Measurements from ENCODE around the gene C1orf226.
"Not testable (repeated sequence)": the region's sequence is repeated elsewhere in the genome, so short reads cannot be mapped to it uniquely, and the experiment has no call there.

Gene C1orf226

DNA sequence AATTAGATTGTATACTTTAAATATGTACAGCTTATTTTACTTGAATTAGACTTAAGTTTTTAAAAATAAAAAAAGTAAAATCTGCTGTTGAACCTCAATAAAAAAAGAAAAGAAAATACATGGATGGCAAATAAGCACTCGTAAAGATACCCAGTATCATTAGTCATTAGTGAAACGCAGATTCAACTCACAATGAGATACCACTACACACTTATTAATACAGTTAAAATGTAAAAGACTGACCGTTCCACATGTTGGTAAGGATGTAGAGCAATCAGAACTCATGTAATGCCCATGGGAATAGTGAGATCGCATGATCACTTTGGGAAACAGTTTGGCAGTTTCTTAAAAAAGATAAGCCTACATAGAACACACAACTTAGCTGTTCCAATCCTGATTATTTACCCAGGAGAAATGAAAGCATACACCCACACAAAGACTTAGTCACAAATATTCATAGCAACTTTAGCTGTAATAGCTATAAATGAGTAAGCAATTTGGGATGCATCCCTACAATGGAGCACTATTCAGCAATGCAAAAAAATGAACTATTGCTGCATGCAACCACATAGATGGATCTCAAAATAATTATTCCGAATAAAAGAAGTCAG lies 23.1 kb downstream of the C1orf226 start:
- in situ Hi-C loops (cut with HindIII; ENCODE audit: low sequenced_read_pairs), result no loop called here

DNA sequence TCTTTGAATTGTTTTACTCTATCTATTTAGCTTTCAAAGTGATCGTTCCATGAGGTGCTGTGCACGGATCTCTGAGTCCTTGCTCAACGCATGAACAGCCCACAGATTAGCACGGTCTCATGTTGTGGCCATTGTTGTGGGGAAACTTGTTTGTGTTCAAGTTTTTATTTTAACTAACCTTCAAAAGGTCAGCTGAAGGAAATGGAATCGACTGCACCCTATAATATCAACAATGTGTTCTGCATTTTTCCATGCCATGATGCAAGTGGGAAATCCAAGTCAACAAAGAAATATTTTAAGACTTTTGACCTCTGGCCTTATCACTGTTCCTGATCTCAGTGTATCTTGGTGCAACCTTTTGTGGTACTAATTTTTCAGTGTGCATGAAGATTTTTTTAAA lies 24.3 kb downstream of the C1orf226 start:
- in situ Hi-C loops (cut with HindIII; ENCODE audit: low sequenced_read_pairs), result no loop called here

DNA sequence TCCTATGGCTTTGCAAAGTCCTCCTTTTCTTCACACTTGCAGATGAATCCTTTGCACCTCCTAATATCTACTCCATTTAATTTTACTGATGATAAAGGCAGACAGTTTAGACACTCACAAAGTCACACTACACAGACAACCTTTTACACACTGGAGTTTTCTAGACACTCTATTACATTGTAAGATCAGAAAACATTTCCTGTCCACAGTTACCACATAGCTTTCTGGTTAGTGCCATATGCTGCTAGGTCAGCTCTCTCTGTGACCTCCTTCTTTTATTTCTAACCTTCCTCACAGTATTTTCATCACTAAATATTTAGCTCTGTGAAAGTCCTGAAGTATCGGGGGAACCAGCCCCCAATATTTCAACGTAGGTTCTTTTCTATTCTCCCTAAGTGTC lies 25.3 kb downstream of the C1orf226 start:
- in situ Hi-C loops (cut with HindIII; ENCODE audit: low sequenced_read_pairs), result no loop called here

DNA sequence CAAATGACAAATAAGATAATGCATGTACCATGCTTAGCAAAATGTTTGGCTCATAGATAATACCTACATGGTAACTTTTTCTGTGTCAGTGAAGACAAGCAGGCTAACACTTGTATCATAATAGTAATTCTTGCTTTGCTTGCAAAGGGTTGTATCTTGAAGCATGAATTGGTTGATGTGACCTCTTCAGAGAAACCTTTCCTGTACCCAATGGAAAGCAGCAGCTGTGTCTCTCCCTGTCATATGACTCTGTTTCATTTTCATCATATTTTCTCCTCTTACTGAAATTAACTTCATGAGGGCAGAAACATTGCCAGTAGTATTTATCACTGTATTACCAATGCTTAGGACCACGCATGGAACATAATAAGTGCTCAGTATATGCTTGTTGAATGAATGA lies 26.0 kb downstream of the C1orf226 start:
- in situ Hi-C loops (cut with HindIII; ENCODE audit: low sequenced_read_pairs), result no loop called here

DNA sequence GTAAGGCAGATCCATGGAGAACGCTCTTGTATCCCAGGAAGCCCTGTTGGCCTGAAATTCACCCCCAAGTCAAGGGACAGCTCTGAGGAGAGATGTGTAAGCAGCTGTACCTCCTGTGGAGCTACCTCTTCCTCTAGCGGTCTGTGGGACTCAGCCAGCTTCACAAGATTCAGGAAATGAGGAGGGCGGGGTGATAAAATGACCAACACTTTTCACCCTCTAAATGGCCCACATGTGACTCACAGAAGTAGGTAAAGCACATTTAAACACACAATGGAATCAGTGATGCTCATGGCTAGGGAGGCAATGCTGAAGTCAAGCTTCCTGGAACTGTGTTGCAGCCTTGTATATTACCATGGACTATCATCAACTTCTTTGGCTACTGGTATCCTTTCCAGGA lies 30.5 kb downstream of the C1orf226 start, which contains the start of gene SH2D1B:
Gene SH2D1B (minus strand): TSS at position 135 of the 400 bp plus-strand sequence. CDS start 120 bp downstream, at position 15.
- in situ Hi-C loops (cut with HindIII; ENCODE audit: low sequenced_read_pairs), result loop anchor here (10.0 kb wide), 1 partner anchor 183 kb away; no protein-coding TSS in a partner anchor

DNA sequence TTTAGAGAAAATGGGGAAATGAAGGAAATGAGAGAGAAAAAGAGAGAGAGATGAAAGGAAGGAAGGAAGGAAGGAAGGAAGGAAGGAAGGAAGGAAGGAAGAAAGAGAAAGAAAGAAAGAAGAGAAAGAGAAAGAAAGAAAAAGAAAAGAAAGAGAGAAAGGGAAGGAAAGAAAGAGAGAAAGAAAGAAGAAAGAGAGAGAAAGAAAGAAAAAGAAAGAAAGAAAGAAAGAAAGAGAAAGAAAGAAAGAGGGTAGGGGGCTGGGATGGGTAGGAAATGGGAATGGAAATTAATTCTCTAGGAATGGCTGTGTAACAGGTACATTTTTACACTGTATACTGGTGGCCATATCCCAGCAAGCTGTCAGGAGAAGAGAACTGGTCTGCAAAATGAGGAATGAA lies 34.7 kb downstream of the C1orf226 start:
- in situ Hi-C loops (cut with HindIII; ENCODE audit: low sequenced_read_pairs), result loop anchor here (10.0 kb wide), 1 partner anchor 179 kb away; no protein-coding TSS in a partner anchor

DNA sequence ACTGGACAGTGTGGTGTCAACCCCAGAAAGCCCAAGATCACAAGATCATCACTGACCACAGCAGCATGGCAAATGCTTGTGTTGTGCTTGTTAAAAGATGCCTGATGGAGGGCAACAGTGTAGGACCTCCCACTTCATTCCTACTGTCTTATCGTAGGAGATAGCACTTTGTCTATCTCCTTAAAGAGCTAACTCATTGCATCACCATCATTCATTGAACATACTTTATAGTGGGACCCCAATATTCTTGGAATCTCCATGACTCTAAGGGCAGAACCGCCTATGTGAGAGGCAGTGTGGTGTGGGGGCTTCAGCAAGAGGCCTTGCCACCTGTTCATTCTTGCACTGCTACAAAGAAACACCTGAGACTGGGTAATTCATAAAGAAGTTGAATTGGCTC lies 35.4 kb downstream of the C1orf226 start:
- in situ Hi-C loops (cut with HindIII; ENCODE audit: low sequenced_read_pairs), result loop anchor here (10.0 kb wide), 1 partner anchor 178 kb away; no protein-coding TSS in a partner anchor

DNA sequence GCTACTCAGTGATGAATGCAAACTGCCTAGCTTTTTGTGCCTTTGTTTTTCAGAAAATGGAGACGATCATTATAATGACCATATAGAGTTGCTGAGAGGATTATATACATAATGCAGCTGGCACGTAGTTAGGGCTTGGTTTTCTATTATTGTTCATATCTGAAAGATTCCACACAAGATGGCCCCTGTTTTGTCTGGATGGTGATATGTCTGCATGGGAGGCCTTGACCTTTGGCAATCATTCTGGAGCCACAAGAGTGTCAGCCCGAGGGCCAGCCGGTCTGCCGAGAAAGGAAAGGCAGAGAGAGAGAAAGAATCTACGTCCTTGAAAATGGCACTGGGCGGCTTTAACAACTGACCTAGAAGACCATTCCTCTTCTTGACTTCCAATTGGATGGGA lies 36.1 kb downstream of the C1orf226 start:
- in situ Hi-C loops (cut with HindIII; ENCODE audit: low sequenced_read_pairs), result loop anchor here (10.0 kb wide), 1 partner anchor 177 kb away; no protein-coding TSS in a partner anchor

DNA sequence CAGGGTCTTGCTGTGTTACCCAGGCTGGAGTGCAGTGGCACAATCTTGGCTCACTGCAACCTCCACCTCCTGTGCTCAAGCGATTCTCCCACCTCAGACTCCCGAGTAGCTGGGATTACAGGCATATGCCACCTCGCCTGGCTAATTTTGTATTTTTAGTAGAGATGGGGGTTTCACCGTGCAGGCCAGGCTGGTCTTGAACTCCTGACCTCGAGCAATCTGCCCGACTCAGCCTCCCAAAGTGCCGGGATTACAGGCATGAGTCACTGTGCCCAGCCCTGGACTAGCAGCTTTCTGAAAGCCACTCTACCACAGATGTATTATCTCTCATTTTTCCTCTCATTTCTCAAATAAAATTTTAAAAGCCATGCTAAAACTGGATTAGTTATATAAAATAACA lies 37.1 kb downstream of the C1orf226 start:
- in situ Hi-C loops (cut with HindIII; ENCODE audit: low sequenced_read_pairs), result loop anchor here (10.0 kb wide), 1 partner anchor 176 kb away; no protein-coding TSS in a partner anchor

DNA sequence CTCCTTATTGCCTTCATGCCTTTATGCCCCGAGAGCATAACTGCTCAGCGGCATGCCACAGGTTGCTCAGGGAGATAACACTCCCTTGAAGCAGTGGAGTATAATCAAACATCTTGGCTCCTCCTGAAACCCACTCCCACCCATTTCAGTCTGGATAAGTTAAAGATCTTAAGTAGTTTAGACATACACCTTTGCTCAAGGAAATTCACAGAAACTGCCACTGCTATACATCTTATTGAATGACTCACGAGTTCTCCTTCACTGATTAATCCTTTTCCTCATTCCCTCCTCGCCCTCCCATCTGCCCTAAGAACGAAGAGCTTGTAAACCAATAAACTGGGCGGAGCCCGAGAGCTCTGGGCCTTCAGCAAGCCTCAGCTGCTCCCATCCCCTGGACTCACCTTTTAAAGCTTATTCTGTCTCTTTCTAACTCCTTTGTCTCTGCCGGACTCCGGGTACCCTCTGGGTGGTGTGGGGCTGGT lies 38.0 kb downstream of the C1orf226 start:
- in situ Hi-C loops (cut with HindIII; ENCODE audit: low sequenced_read_pairs), result loop anchor here (10.0 kb wide), 1 partner anchor 175 kb away; no protein-coding TSS in a partner anchor

DNA sequence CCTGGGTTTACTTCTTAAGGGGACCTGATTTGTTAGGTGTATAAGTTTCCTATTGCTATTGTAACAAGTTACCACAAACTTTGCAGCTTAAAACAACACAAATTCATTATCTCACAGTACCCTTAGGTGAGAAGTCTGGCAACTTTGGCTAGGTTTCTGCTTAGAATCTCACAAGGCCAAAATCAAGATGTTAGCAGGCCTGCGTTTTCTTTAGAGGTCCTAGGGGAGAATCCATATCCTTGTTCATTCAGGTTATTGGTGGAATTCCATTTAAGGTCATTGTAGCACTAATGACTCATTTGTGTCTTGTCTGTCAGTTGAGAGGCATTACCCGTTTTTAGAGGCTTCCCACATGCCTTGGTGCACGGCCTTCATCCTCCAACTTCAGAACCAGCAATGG lies 38.6 kb downstream of the C1orf226 start:
- in situ Hi-C loops (cut with HindIII; ENCODE audit: low sequenced_read_pairs), result no loop called here

DNA sequence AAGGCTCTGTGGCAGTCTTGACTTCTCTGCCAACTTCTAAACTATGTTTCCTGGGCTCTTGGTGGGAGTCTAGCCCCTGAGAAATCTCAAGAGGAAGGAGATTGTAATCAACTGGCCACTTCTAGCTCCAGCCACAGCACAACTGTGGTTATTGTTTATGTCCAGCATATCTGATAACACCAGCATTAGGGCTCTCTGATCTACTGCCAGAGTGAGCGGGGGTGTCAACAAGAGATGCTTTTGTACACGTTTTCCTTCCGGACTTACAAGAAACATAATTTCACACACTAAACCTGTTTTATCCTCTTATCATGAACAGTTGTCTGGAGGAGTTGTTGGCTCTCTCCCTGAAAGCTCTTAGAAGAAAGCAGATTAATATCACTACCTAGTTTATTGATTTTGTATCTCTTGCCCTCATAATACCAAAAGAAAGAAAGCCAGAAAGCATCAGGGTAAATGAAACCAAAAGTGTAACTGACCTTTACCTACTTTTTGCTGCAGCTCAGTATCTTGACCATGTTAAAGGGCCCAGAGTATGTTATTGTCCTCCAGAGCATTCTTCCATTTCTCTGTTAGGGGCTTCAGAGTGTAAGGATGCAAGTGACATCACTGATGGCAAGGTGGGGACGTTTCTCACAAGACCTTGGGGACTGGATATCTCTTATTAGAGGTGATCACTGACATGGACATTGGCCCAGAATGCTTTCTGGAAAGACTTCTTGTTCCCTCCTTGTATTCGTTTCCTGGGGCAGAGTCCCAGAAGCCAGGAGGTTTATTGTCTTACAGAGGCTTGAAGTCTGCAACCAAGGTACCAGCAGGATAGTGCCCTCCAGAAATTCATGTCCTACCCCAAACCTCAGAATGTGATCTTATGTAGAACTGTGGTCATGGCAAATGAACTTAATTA lies 40.0 kb downstream of the C1orf226 start:
- in situ Hi-C loops (cut with HindIII; ENCODE audit: low sequenced_read_pairs), result no loop called here

DNA sequence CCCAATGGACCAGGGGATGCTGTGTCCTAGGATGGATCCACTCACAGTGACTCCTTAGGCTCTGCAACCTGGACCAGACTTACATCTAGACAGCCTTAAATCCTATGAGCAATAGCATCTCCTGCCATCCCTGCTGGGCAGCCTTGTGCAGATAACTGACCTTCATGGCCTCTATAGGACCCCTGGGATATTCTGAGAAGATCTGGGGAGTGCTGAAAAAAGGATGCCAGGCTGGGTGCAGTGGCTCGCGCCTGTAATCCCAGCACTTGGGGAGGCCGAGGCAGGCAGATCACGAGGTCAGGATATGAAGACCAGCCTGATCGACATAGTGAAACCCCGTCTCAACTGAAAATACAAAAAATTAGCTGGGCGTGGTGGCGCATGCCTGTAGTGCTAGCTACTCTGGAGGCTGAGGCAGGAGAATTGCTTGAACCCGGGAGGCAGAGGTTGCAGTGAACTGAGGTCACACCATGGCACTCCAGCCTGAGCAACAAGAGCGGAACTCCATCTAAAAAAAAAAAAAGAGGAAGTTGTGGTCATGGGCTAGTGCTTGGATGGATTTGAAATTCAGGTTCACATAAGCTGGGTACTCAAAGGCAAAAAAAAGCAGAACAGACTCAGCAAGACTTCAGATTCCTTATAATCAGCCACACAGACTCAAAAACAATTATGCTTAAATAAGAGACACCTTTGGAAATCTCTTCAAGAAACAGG lies 41.3 kb downstream of the C1orf226 start:
- in situ Hi-C loops (cut with HindIII; ENCODE audit: low sequenced_read_pairs), result no loop called here

DNA sequence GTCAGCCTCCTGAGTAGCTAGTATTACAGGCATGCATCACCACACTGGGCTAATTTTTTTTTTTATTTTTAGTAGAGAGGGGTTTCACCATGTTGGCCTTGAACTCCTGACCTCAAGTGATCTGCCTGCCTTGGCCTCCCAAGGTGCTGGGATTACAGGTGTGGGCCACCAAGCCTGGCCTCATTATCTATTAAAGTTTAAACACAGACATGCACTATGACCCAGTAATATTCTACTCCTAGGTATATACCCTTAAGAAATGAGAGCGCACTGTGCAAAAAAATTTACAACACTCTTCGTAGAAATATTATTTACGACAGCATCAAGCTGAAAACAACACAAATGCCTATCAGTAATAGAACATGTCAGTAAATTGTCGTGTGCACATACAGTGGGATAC lies 49.1 kb downstream of the C1orf226 start:
- in situ Hi-C loops (cut with HindIII; ENCODE audit: low sequenced_read_pairs), result no loop called here

DNA sequence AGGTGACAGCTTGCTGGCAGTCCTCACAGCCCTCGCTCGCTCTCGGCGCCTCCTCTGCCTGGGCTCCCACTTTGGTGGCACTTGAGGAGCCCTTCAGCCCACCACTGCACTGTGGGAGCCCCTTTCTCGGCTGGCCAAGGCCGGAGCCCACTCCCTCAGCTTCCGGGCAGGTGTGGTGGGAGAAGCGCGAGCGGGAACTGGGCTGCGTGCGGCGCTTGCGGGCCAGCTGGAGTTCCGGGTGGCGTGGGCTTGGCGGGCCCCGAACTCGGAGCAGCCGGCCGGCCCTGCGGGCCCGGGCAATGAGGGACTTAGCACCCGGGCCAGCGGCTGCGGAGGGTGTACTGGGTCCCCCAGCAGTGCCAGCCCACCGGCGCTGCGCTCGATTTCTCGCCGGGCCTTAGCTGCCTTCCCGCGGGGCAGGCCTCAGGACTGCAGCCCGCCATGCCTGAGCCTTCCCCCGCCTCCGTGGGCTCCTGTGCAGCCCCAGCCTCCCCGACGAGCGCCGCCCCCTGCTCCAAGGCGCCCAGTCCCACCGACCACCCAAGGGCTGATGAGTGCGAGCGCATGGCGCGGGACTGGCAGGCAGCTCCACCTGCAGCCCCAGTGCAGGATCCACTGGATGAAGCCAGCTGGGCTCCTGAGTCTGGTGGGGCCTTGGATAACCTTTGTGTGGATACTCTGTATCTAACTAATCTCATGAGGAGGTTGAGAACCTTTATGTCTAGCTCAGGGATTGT lies 51.6 kb downstream of the C1orf226 start:
- in situ Hi-C loops (cut with HindIII; ENCODE audit: low sequenced_read_pairs), result not testable (repeated sequence)
